OCI-LY1 (cell line): ENCODE results near the gene ISX.

ENCODE experiments used
- H2AFZ ChIP-seq: fragments of 200-600 bp; sonication (generic), shearing (Covaris generic); 2 replicates; pipeline ENCODE4 v1.6.0; 2014; ENCODE audit warnings: antibody characterized with exemption, mild to moderate bottlenecking, low read length
- H3F3A ChIP-seq: fragments of 200-600 bp; sonication (generic), shearing (Covaris generic); 2 replicates; pipeline ENCODE4 v1.6.0; 2014; ENCODE audit warnings: mild to moderate bottlenecking, antibody characterized with exemption, low read length, moderate library complexity; ENCODE audit not compliant: insufficient read depth
- H3K27ac ChIP-seq: fragments of 200-600 bp; sonication (generic); 2 replicates; pipeline ENCODE4 v1.5.1; 2014; ENCODE audit warnings: low read length, mixed run types, mild to moderate bottlenecking, low read depth; ENCODE audit not compliant: poor library complexity, severe bottlenecking
- H3K27me3 ChIP-seq: fragments of 200-600 bp; sonication (generic); 2 replicates; pipeline ENCODE4 v1.6.0; 2014; ENCODE audit warnings: antibody characterized with exemption, mild to moderate bottlenecking, low read length, moderate library complexity; ENCODE audit not compliant: insufficient read depth
- H3K36me3 ChIP-seq: fragments of 200-600 bp; sonication (generic); 2 replicates; pipeline ENCODE4 v1.6.1; 2014; ENCODE audit warnings: mild to moderate bottlenecking, antibody characterized with exemption, low read length, moderate library complexity, mixed read lengths; ENCODE audit not compliant: insufficient read depth
- H3K4me1 ChIP-seq: fragments of 200-600 bp; sonication (generic); 2 replicates; pipeline ENCODE4 v1.5.1; 2014; ENCODE audit warnings: mild to moderate bottlenecking, low read length, moderate library complexity; ENCODE audit not compliant: insufficient read depth, severe bottlenecking
- H3K4me2 ChIP-seq: fragments of 200-600 bp; sonication (generic), shearing (Covaris generic); 2 replicates; pipeline ENCODE4 v1.6.1; 2014; ENCODE audit warnings: low read length
- H3K4me3 ChIP-seq: fragments of 200-600 bp; sonication (generic); 2 replicates; pipeline ENCODE4 v1.5.1; 2014; ENCODE audit warnings: low read length, low read depth, mild to moderate bottlenecking, mixed read lengths; ENCODE audit not compliant: poor library complexity, severe bottlenecking
- H3K79me2 ChIP-seq: fragments of 200-600 bp; shearing (Covaris generic); 2 replicates; pipeline ENCODE4 v1.6.1; 2016; ENCODE audit warnings: mixed run types, low read length, mixed read lengths; ENCODE audit not compliant: insufficient read depth
- H3K9ac ChIP-seq: fragments of 200-600 bp; sonication (generic), shearing (Covaris generic); 2 replicates; pipeline ENCODE4 v1.6.1; 2014; ENCODE audit warnings: mild to moderate bottlenecking, low read length, mixed read lengths
- H3K9me2 ChIP-seq: fragments of 200-600 bp; sonication (generic), shearing (Covaris generic); 2 replicates; pipeline ENCODE4 v1.6.1; 2014; ENCODE audit warnings: low read depth, mild to moderate bottlenecking, low read length, mixed read lengths
- H3K9me3 ChIP-seq: fragments of 200-600 bp; shearing (Covaris generic); 2 replicates; pipeline ENCODE4 v1.6.1; 2014; ENCODE audit warnings: low read length, mixed read lengths
- H4K20me1 ChIP-seq: fragments of 200-600 bp; sonication (generic), shearing (Covaris generic); 2 replicates; pipeline ENCODE4 v1.6.0; 2016; ENCODE audit warnings: mild to moderate bottlenecking, low read length; ENCODE audit not compliant: insufficient read depth
- EZH2 ChIP-seq: fragments of 200-600 bp; sonication (generic), shearing (Covaris generic); IDR thresholded peaks from 2 replicates; pipeline ENCODE4 v1.8.0; 2017; ENCODE audit warnings: borderline replicate concordance, mixed run types, mild to moderate bottlenecking, antibody characterized with exemption, low read length, moderate library complexity, mixed read lengths
- TF ChIP-seq, protein P1 (sequence below): fragments of 200-600 bp; sonication (generic), shearing (Covaris generic); IDR thresholded peaks from 2 replicates; pipeline ENCODE4 v1.5.1; 2017; ENCODE audit warnings: mild to moderate bottlenecking, antibody characterized with exemption, low read length, moderate library complexity, mixed read lengths

ISX gene

DNA sequence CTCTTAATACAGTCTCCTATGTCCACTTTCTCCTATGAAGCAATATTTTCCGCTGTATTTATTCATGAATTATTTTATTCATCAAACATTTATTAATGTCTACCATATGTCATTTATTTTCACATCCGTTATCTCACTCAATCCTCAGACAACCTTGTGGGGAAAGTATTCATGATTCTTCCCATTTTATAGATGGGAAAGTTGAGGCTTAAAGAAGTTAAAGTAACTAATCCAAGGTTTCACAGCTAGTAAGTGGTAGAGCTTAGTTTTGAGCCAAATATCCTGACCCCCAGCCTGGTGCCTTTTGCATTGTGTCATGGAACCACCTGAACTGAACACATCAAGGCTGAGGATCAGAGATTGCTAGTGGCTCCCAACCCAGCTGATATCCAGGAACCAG is 66.6 kb downstream of the ISX start:
- Histone ChIP-seq H3K9me2 (no peaks in the 10 kb centered on the region), H2AFZ (no peak overlapping the region), H3K36me3 (no peaks in the 10 kb centered on the region), H3K4me2 (no peak overlapping the region), H3K79me2 (no peaks in the 10 kb centered on the region), H4K20me1 (no peaks in the 10 kb centered on the region), H3K9me3 (no peaks in the 10 kb centered on the region), H3F3A (no peaks in the 10 kb centered on the region), H3K4me1 (no peaks in the 10 kb centered on the region), H3K27ac (no peak overlapping the region), H3K9ac (no peak overlapping the region), H3K4me3 (no peak overlapping the region), H3K27me3 (no peaks in the 10 kb centered on the region)
- TF ChIP-seq, protein P1, sequence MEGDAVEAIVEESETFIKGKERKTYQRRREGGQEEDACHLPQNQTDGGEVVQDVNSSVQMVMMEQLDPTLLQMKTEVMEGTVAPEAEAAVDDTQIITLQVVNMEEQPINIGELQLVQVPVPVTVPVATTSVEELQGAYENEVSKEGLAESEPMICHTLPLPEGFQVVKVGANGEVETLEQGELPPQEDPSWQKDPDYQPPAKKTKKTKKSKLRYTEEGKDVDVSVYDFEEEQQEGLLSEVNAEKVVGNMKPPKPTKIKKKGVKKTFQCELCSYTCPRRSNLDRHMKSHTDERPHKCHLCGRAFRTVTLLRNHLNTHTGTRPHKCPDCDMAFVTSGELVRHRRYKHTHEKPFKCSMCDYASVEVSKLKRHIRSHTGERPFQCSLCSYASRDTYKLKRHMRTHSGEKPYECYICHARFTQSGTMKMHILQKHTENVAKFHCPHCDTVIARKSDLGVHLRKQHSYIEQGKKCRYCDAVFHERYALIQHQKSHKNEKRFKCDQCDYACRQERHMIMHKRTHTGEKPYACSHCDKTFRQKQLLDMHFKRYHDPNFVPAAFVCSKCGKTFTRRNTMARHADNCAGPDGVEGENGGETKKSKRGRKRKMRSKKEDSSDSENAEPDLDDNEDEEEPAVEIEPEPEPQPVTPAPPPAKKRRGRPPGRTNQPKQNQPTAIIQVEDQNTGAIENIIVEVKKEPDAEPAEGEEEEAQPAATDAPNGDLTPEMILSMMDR = no peak
- no peak for TF ChIP-seq EZH2

DNA sequence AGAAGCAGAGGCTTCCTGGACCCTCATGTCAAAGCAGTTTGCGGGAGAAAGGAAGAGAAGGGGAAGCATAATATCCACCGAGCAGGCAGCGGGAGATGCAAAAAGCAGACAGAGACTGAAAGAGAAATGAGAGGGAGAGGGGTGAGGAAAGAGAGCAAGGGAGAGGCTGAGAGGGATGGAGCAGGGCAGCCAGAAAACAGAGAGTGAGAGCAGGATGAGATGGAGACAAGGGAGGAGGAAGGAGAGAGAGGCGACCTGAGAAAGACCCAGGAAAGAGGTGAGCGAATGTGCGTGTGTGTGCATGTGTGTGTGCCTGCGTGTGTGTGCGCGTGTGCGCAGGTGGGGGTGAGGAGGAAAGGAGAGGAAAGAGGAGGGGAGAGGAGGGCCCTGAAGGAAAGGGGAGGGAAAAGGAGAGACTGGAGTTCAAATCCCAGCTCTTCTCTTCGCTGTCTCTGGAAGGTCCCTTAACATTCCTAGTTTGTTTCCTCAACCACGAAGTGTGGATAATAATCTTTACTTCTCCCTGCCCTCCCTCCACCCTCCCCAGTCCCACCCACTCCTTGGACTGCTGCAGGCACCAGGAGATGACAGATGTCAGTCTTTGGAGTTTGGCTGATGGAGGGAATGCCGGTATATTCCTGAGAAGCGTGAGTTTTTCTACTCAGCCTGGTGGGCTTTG is 67.9 kb downstream of the ISX start:
- H3K4me2 ChIP-seq = no peak overlapping the region
- H3K79me2 ChIP-seq = no peaks in the 10 kb centered on the region
- no peaks in the 10 kb centered on the region for H3K9me2 ChIP-seq
- no peaks in the 10 kb centered on the region for H3K9me3 ChIP-seq
- H3F3A ChIP-seq = no peaks in the 10 kb centered on the region
- no peak overlapping the region for H2AFZ ChIP-seq
- no peak overlapping the region for H3K27ac ChIP-seq
- TF ChIP-seq, protein P1 = no peak
- TF ChIP-seq EZH2 = no peak
- no peaks in the 10 kb centered on the region for H4K20me1 ChIP-seq
- H3K36me3 ChIP-seq = no peaks in the 10 kb centered on the region
- no peak overlapping the region for H3K9ac ChIP-seq
- no peaks in the 10 kb centered on the region for H3K4me1 ChIP-seq
- H3K4me3 ChIP-seq = no peak overlapping the region
- H3K27me3 ChIP-seq = no peaks in the 10 kb centered on the region

DNA sequence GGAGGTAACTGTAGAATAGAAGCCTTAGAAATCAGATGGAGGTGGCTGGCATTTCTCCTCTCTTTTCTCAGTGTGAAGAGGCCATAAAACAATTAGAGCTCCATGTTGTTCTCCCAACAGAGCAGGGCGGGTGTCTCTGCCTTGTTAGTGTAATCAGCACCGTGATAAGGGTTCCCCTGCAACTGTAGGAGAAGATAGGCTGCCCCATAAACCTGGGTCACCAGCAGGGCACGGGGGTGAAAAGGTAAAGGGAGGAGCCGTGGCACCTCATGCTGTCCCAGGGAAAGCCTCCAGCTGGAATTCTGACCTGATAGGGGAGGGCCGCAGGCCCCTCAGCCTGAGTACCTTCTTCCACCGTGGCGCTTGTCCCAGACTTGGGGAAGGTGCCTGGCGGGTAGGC is 68.7 kb downstream of the ISX start:
- no peak overlapping the region for H3K27ac ChIP-seq
- no peak overlapping the region for H3K9ac ChIP-seq
- H3K79me2 ChIP-seq = no peaks in the 10 kb centered on the region
- H3K9me2 ChIP-seq = no peaks in the 10 kb centered on the region
- H3K9me3 ChIP-seq = no peaks in the 10 kb centered on the region
- no peaks in the 10 kb centered on the region for H3K4me1 ChIP-seq
- H3F3A ChIP-seq = no peaks in the 10 kb centered on the region
- no peaks in the 10 kb centered on the region for H3K36me3 ChIP-seq
- H3K27me3 ChIP-seq = no peaks in the 10 kb centered on the region
- no peak overlapping the region for H2AFZ ChIP-seq
- no peak overlapping the region for H3K4me2 ChIP-seq
- H3K4me3 ChIP-seq = no peak overlapping the region
- no peaks in the 10 kb centered on the region for H4K20me1 ChIP-seq
- TF ChIP-seq, protein P1 = no peak
- no peak for TF ChIP-seq EZH2
